SK-N-SH (cell line): Measurements from ENCODE around the gene CALN1. TPM values are rescaled to one million over a fixed set of nuclear protein-coding genes. Genes with fewer than 3 reads are reported as not detected.
"Not testable (repeated sequence)": the region's sequence is repeated elsewhere in the genome, so short reads cannot be mapped to it uniquely, and the experiment has no call there.

Source experiments
- CTCF ChIA-PET: fragments of 300-600, 350-600 bp; formaldehyde crosslinking; extraction: SDS; loops from one replicate; lab custom pipeline; 2021; lab: Yijun Ruan, JAX
- POLR2A ChIA-PET: fragments of 350-600 bp; sonication (Branson Sonifier 250); formaldehyde crosslinking; extraction: SDS; loops from one replicate; lab custom pipeline; 2020; ENCODE audit warnings: antibody characterized with exemption, inconsistent platforms; lab: Yijun Ruan, JAX
- DNase-seq: peaks from one replicate; pipeline ENCODE4 v3.0.0; 2012
- H2AFZ ChIP-seq: fragments of 200-600 bp; sonication (generic); 2 replicates; pipeline ENCODE4 v1.8.1; 2016; ENCODE audit warnings: antibody characterized with exemption, mild to moderate bottlenecking, low read depth
- H3F3A ChIP-seq: fragments of 200-600 bp; sonication (generic); replicated peaks from 2 replicates; pipeline ENCODE3; 2016; ENCODE audit warnings: antibody characterized with exemption, mild to moderate bottlenecking; ENCODE audit not compliant: insufficient read depth
- H3K27ac ChIP-seq, 2 experiments: fragments of 200-500 bp in 1 of 2; fragments of 200-600 bp in 1 of 2; sonication (Bioruptor generic) in 1 of 2; sonication (generic), shearing (Covaris generic) in 1 of 2; 2 replicates each; pipeline versions ENCODE4 v1.5.1 to v1.6.1; 2014 to 2016; ENCODE audit warnings: low read depth in 2 of 2, inconsistent platforms in 1 of 2, low read length in 1 of 2, mild to moderate bottlenecking in 1 of 2, mixed read lengths in 1 of 2
- H3K27me3 ChIP-seq: fragments of 200-600 bp; sonication (generic), shearing (Covaris generic); 2 replicates; pipeline ENCODE4 v1.6.1; 2016; ENCODE audit warnings: mixed run types; ENCODE audit not compliant: insufficient read depth
- H3K36me3 ChIP-seq, 2 experiments: fragments of 200-500 bp in 1 of 2; fragments of 200-600 bp in 1 of 2; sonication (Bioruptor generic) in 1 of 2; sonication (generic) in 1 of 2; replicated peaks in 1 of 2; 2 replicates each; pipeline versions ENCODE3 to v1.5.1; 2014 to 2016; ENCODE audit warnings: low read length in 1 of 2, mild to moderate bottlenecking in 1 of 2; ENCODE audit not compliant: insufficient read depth in 2 of 2, control insufficient read depth in 1 of 2
- H3K4me1 ChIP-seq, 2 experiments: fragments of 200-500 bp in 1 of 2; fragments of 200-600 bp in 1 of 2; sonication (Bioruptor generic) in 1 of 2; sonication (generic), shearing (Covaris generic) in 1 of 2; 2 replicates each; pipeline versions ENCODE4 v1.5.1 to v1.6.1; 2014 to 2016; ENCODE audit warnings: low read depth in 1 of 2, low read length in 1 of 2, mixed run types in 1 of 2; ENCODE audit not compliant: insufficient read depth in 2 of 2, control insufficient read depth in 1 of 2
- H3K4me2 ChIP-seq: fragments of 200-600 bp; sonication (generic), shearing (Covaris generic); 2 replicates; pipeline ENCODE4 v1.6.1; 2017; ENCODE audit warnings: mixed run types
- H3K4me3 ChIP-seq, 2 experiments: fragments of 200-500 bp in 1 of 2; fragments of 200-600 bp in 1 of 2; sonication (Bioruptor generic) in 1 of 2; sonication (generic), shearing (Covaris generic) in 1 of 2; 2 replicates each; pipeline versions ENCODE4 v1.5.1 to v1.8.1; 2014 to 2016; ENCODE audit warnings: low read depth in 2 of 2, inconsistent platforms in 1 of 2, low read length in 1 of 2, mild to moderate bottlenecking in 1 of 2, mixed read lengths in 1 of 2, moderate library complexity in 1 of 2
- H3K79me2 ChIP-seq: fragments of 200-600 bp; sonication (generic); 2 replicates; pipeline ENCODE4 v1.8.1; 2017; ENCODE audit warnings: mild to moderate bottlenecking; ENCODE audit not compliant: insufficient read depth
- H3K9ac ChIP-seq: fragments of 200-600 bp; sonication (generic); 2 replicates; pipeline ENCODE4 v1.6.1; 2017; ENCODE audit warnings: mixed run types
- H3K9me2 ChIP-seq: fragments of 200-600 bp; sonication (generic); 2 replicates; pipeline ENCODE4 v1.6.1; 2017; ENCODE audit warnings: mixed run types
- H3K9me3 ChIP-seq: fragments of 200-600 bp; sonication (generic); 2 replicates; pipeline ENCODE4 v1.6.1; 2017; ENCODE audit warnings: mixed run types, mild to moderate bottlenecking, moderate library complexity
- H4K20me1 ChIP-seq: fragments of 200-600 bp; sonication (generic); 2 replicates; pipeline ENCODE4 v1.6.1; 2017; ENCODE audit warnings: mild to moderate bottlenecking, mixed run types; ENCODE audit not compliant: insufficient read depth
- CTCF ChIP-seq: fragments of 200-600 bp; sonication (generic); IDR thresholded peaks from 2 replicates; pipeline ENCODE4 v1.6.1; 2017; ENCODE audit warnings: antibody characterized with exemption, mild to moderate bottlenecking, moderate library complexity
- EP300 ChIP-seq, 2 experiments: IDR thresholded peaks; 2 replicates each; pipeline versions ENCODE4 v1.4.0 to v1.6.1; 2012; ENCODE audit warnings: borderline replicate concordance in 1 of 2, low read depth in 1 of 2, low read length in 1 of 2
- EZH2phosphoT487 ChIP-seq: fragments of 200-600 bp; sonication (generic); IDR thresholded peaks from 2 replicates; pipeline ENCODE4 v1.6.1; 2017; ENCODE audit warnings: low read depth, mixed run types, mild to moderate bottlenecking, antibody characterized with exemption, moderate library complexity, borderline replicate concordance
- IRF3 ChIP-seq: fragments of 150-350 bp; IDR thresholded peaks from 2 replicates; pipeline ENCODE4 v1.6.1; 2016; ENCODE audit warnings: mild to moderate bottlenecking, low read depth, low read length
- JUND ChIP-seq: IDR thresholded peaks from 2 replicates; pipeline ENCODE4 v1.4.0; 2012
- MAX ChIP-seq: IDR thresholded peaks from 2 replicates; pipeline ENCODE4 v1.4.0; 2012; ENCODE audit warnings: low read depth
- NRF1 ChIP-seq: IDR thresholded peaks from 2 replicates; pipeline ENCODE4 v1.6.1; 2012; ENCODE audit warnings: low read depth, mild to moderate bottlenecking, low read length
- RAD21 ChIP-seq: IDR thresholded peaks from 2 replicates; pipeline ENCODE4 v1.6.1; 2012; ENCODE audit warnings: mild to moderate bottlenecking, low read length
- RFX5 ChIP-seq: IDR thresholded peaks from 2 replicates; pipeline ENCODE4 v1.6.1; 2012; ENCODE audit warnings: mild to moderate bottlenecking, improper control_type of control experiment, low read length
- SIN3A ChIP-seq: IDR thresholded peaks from 2 replicates; pipeline ENCODE4 v1.6.1; 2012; ENCODE audit warnings: low read depth, mild to moderate bottlenecking, low read length, moderate library complexity, borderline replicate concordance
- USF1 ChIP-seq: IDR thresholded peaks from 2 replicates; pipeline ENCODE4 v1.4.0; 2012; ENCODE audit warnings: low read depth, borderline replicate concordance
- ZBTB33 ChIP-seq: IDR thresholded peaks from 2 replicates; pipeline ENCODE4 v1.4.0; 2012; ENCODE audit warnings: low read depth, borderline replicate concordance
- WGBS: methylation state at CpG from one replicate; pipeline ENCODE4 v1.1.6; 2017; ENCODE audit warnings: low lambda C conversion rate; 5-methylcytosine and 5-hydroxymethylcytosine counted together
- polyA plus RNA-seq, 3 experiments: library from polyadenylated mRNA; depleted of rRNA; stranded (reverse); fragments of >200 nt; gene quantifications; 2 replicates each; pipeline ENCODE4 v1.2.3, GENCODE V29; 2012

The CALN1 gene
- polyA plus RNA-seq, 1 of the 3 experiments (the other 2 are of a cell fraction) = not detected

GRCh38 chr7:71739520-71740173 is 672.5 kb downstream of the CALN1 start:
- CTCF ChIA-PET = interaction anchor here (0.7 to 5.3 kb wide), 4 partner anchors 12 to 911 kb away, joined by 3 to 37 read pairs (median 20); no protein-coding TSS in a partner anchor
- TF ChIP-seq EZH2phosphoT487 = no peak
- TF ChIP-seq MAX = no peak
- TF ChIP-seq RAD21 = no peak
- TF ChIP-seq IRF3 = no peak
- no peak for TF ChIP-seq NRF1
- TF ChIP-seq CTCF = no peak
- no peak for TF ChIP-seq ZBTB33
- TF ChIP-seq USF1 = no peak
- no peak for TF ChIP-seq SIN3A
- TF ChIP-seq EP300 (IDR thresholded peaks at IDR 0.05; ENCODE audit: borderline replicate concordance in 1 of 2, low read depth in 1 of 2, low read length in 1 of 2) = no peak
- no peak for TF ChIP-seq JUND
- TF ChIP-seq RFX5 = no peak
- TF ChIP-seq, all 33 proteins: peak for 0
- Histone ChIP-seq H3K4me2 (no peak overlapping the region), H3K9me3 (no peaks in the 10 kb centered on the region), H4K20me1 (no peaks in the 10 kb centered on the region), H3K4me3 (no peak overlapping the region), H3K9ac (no peak overlapping the region), H3K36me3 (no peaks in the 10 kb centered on the region), H2AFZ (no peak overlapping the region), H3K79me2 (no peaks in the 10 kb centered on the region), H3K4me1 (no peaks in the 10 kb centered on the region), H3F3A (no peaks in the 10 kb centered on the region), H3K9me2 (no peaks in the 10 kb centered on the region), H3K27me3 (no peaks in the 10 kb centered on the region), H3K27ac (no peak overlapping the region)
- POLR2A ChIA-PET = no interaction called here
- 13% methylated on average over 10 of the region's 10 CpGs for WGBS
- no peak for DNase-seq

GRCh38 chr7:71737931-71738540 is 674.1 kb downstream of the CALN1 start:
- H4K20me1 ChIP-seq, H3K9me3 ChIP-seq, POLR2A ChIA-PET, H3K4me1 ChIP-seq, H3K4me3 ChIP-seq, H3K9ac ChIP-seq, H3K79me2 ChIP-seq, H2AFZ ChIP-seq, H3F3A ChIP-seq, H3K27ac ChIP-seq, H3K9me2 ChIP-seq, H3K27me3 ChIP-seq, H3K36me3 ChIP-seq, DNase-seq, H3K4me2 ChIP-seq: not testable (repeated sequence)
- WGBS = 50% methylated on average over 19 of the region's 42 CpGs
- CTCF ChIA-PET = interaction anchor here (0.7 to 6.3 kb wide), 4 partner anchors 9 to 909 kb away, joined by 3 to 141 read pairs (median 36); no protein-coding TSS in a partner anchor
